Esophagus squamous epithelium (tissue), 4 donors: ENCODE data around the gene NPHP4.

Experiments used
- POLR2A ChIP-seq, 4 donors: fragments of 450-650 bp; IDR thresholded peaks; one replicate each; pipeline ENCODE4 v1.6.1; 2017; ENCODE audit warnings: antibody characterized with exemption in 4 of 4, mild to moderate bottlenecking in 4 of 4, moderate library complexity in 3 of 4
- TF ChIP-seq, protein P1 (sequence below), 6 experiments: fragments of 450-650 bp in 4 of 6; fragments of 200-600 bp in 2 of 6; sonication (generic) in 2 of 6; IDR thresholded peaks; one replicate each; pipeline ENCODE4 v1.5.1; 2016 to 2019; ENCODE audit warnings: antibody characterized with exemption in 6 of 6, mild to moderate bottlenecking in 4 of 6, moderate library complexity in 4 of 6

- TF ChIP-seq, protein P1, sequence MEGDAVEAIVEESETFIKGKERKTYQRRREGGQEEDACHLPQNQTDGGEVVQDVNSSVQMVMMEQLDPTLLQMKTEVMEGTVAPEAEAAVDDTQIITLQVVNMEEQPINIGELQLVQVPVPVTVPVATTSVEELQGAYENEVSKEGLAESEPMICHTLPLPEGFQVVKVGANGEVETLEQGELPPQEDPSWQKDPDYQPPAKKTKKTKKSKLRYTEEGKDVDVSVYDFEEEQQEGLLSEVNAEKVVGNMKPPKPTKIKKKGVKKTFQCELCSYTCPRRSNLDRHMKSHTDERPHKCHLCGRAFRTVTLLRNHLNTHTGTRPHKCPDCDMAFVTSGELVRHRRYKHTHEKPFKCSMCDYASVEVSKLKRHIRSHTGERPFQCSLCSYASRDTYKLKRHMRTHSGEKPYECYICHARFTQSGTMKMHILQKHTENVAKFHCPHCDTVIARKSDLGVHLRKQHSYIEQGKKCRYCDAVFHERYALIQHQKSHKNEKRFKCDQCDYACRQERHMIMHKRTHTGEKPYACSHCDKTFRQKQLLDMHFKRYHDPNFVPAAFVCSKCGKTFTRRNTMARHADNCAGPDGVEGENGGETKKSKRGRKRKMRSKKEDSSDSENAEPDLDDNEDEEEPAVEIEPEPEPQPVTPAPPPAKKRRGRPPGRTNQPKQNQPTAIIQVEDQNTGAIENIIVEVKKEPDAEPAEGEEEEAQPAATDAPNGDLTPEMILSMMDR (IDR thresholded peaks at IDR 0.05) = no peak
- no peak for TF ChIP-seq POLR2A (IDR thresholded peaks at IDR 0.05)
Measured at GRCh38 chr1:6022193-6022592, 30.0 kb upstream of the NPHP4 start.
